ENCODE measurements around the gene PELI1.
"Not testable (repeated sequence)": the region's sequence is repeated elsewhere in the genome, so short reads cannot be mapped to it uniquely, and the experiment has no call there.

PELI1 gene

DNA sequence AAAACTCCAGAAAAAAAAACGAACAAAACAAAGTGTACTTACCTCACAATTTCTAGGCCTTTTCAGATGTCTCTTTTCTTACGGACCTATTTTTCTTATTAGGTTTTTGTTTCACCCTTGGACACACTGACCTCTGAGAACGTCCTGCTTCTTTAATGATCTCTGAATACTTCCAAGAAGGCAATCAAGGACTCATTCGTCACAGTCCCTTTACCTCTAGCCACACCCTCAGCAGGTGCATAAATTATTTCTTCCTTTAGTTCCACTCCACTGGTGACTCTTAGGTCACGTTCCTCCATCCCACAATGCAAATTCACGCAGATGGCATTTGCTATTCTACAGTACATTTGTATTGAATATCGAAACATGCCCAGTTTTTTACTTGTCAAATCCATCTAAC, 21.9 kb downstream of the PELI1 start:
- no peak for DNase-seq (ENCODE audit: low read depth)

DNA sequence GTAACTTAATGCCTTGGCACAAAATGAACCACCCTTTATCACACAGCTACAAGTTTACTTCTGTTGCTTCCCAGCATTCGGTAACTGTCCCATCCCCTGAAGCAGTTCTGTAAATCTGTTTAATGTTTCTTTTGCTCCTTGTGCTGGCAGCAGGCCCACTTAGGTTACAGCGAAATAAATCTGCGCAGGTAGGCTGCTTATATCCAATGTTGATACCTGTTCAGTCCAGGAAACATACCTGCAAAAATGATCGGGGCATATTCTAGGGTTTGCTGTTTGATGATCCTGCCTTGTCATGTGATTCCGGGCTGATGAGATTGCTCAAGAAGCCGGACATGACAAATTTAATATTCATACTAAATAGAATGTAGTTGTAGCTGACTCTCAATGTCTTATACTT, 23.3 kb downstream of the PELI1 start:
- DNase-seq (ENCODE audit: low read depth), result no peak

DNA sequence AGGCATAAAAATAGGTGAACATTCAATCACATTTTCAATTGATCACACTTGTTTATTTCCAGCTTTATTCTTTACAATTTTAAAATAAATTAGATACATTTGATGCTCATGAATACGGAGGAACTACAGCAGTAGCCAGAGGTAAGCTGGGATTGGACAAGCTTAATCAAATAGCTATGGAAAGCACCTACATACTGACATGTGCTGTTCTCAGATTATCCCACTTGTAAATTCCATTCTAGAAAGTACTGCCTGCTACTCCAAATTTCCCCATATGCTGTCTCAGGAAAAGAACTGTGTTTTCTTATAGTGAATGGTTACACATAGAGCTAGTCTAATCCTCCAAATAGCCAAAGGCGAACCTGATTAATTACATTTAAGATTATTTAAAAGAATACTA, 24.2 kb downstream of the PELI1 start:
- no peak for DNase-seq (ENCODE audit: low read depth)

DNA sequence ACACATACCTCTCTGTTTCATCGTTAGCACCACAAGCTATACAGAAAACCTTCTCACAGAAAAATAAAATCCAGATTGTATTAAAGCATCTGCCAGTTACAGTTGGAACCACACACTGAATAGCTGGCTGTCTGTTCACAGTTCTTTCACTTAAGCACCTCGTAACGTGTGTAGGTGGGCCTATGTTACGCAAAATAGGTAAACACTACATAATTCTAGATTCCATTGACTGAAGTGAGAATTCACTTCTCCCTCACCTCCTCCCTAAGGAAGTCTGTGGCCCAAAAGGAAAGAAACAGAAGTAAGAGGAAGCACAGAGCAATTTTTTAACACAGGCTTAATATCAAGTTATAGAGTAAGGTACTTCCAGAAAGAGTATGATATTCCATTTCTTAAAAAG, 24.9 kb downstream of the PELI1 start:
- DNase-seq (ENCODE audit: low read depth), result no peak

DNA sequence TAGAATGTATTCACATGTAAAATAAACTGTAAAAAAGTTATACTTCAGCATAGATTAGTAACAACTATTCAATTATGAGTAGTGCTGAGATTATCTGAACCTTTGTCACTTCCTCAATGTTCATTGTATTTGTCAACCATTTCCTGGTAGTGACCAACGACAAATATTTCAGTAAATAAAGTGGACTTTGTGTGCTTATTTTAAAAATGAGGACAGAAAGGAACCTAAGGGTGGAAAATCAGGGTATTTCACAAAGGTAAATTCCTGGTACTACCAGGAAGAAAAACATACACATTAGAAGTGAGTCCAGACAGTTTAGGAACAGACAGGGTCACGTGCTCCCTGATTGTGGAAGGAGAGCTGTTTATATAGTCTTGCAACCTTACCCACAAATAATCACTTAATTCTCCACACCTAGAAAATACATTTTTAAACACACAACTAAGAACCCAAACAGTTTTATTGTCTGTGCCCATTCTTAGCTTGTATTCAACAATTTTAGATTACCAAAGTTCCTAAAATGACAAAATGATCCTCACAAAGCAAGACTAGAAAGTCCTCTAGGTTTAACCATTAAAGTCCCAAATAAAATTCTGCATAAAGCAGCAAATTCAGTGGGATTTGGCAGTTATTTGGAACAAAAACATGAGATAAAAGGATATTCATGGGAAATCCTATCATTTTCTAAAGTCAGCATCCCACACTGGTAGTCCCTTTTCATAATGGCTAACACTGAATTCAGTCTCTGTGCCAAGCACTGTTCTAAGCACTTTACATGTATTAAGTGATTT, 28.2 kb downstream of the PELI1 start:
- DNase-seq (ENCODE audit: low read depth), result no peak

DNA sequence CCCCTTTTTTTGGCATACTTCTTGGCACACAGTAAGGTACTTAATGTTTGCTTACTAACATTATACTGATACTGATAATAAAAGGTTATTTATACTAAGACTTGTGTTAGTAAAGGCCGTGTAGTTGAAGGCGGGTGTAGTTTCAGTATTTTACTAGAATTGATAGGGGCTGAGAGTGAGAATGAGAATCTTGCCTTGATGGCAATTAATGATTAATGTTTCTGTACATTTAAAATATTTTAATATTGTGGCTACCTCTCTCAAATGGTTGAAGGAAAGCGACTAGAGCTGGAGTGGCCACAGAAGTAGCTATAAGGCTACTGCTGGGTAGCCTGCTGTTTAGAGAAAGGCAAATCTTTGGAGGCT, 29.3 kb downstream of the PELI1 start:
- no peak for DNase-seq (ENCODE audit: low read depth)

DNA sequence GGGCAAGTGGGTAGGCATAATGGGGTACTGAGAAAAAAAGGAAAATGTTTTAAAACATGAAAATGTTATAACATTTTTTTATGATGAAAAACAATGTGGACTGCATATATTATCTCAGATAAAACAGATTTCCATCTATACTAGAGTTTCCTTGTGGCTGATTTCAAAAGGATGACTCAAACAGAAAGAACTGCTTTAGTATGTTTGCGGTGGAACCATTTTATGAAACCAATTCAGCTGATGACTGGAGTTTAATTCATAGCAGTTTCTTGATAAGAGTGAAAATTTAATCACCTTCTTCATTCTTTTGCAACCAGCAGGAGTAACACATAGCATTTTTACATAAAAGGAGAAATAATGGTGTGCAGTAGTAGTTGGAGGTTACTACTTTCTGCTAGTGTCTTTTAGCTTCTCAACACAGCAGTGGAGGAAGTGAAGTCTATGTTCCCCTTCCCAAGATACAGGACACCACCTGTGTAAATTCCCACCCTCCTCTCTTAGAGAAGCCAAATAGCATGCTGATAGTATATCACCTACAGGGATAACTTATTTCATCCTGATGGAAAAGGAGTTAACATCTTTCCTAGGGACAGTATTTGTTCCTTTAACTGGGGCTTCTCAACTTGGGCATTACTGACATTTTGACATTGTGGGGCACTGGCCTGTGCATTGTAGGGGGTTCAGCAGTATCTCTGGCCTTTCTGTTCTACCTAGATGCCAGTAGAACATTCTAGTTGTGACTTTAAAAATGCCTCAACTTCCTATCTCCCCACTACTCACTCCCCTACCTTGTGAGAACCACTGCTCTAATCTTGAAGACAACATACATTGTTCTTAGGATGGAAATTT, 29.9 kb downstream of the PELI1 start:
- peak; percentile 23 for DNase-seq (ENCODE audit: low read depth)

DNA sequence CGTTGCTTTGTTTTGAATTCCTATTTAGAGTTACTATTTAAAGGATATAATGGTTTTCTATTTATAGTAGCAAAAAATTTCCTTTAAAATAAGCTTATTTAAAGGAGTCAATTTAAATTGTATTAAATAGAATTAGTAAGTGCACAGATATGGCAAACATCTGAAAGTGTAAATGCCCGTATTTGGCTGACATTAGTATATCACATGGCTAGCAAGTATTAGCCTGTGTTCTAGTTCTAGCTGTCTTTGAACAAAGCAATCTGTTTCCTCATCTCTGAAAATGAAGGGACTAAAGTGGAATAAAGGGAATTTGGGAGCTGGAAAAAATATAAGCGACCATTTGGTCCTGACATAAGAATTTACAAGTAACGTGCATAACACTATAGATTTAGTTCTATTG, 32.2 kb downstream of the PELI1 start:
- no peak for DNase-seq (ENCODE audit: low read depth)

DNA sequence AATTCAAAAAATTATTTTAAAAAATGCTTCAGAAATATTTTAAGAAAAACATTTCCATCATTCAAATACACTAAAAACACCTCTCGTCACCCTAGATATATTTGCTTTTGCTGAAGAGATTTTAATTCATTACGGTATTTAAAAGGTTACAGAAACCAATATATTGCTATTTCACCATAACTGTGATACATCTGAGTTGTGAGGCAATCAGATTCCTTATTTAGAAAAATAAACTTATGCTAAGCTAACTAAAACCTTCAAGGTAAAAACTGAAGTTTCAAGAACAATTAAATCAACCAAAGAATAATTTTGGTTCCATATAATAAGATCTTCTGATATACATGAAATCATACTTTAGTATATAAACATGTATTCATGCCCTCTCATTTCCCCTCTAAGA, 32.8 kb downstream of the PELI1 start:
- DNase-seq (ENCODE audit: low read depth), result no peak

DNA sequence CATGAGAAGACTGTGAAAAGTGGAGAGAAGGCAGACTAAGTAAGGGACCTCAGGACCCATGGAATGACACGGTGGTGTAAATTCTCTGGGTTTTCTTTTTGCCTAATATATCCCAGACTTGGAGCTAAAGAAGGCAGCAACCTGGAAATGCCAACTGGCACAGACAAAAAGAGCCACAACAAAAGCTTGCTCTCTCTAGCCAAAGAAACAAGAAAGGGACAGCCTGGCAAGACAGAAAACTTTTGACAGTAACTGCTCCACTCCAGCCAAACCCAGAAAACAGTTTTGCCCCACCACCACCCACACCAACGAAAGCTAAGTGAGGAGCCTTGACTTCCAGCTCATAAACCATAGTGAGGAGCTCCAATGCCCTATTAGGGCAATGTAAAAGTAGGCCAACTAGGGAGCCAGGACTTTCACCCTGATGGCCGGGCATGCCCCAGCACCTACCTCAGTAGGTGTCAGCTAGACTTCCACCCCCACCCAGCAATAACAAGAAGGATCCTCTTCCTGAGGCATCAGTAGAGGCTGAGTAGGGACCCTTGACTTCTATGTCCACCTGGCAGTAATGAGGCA, 35.5 kb downstream of the PELI1 start:
- no peak for DNase-seq (ENCODE audit: low read depth)

DNA sequence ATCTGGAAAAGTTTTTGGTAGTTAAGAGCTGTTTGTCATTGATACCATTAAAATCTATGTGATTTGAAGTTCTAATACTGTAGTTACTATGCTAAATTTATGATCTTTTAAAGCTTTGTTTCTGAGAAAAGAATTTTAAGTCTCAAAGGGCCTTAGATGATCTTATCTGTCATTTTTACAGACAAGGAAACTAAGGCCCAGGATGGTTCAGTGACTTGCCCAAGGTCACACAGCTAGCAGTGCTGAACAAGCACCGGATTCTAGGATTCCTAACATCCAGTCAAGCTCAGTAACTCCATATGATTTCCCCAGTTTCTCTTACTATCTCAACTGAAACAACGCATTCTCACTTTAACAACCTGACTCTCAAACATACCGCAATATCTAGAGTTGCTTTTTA, 37.7 kb downstream of the PELI1 start:
- no peak for DNase-seq (ENCODE audit: low read depth)

DNA sequence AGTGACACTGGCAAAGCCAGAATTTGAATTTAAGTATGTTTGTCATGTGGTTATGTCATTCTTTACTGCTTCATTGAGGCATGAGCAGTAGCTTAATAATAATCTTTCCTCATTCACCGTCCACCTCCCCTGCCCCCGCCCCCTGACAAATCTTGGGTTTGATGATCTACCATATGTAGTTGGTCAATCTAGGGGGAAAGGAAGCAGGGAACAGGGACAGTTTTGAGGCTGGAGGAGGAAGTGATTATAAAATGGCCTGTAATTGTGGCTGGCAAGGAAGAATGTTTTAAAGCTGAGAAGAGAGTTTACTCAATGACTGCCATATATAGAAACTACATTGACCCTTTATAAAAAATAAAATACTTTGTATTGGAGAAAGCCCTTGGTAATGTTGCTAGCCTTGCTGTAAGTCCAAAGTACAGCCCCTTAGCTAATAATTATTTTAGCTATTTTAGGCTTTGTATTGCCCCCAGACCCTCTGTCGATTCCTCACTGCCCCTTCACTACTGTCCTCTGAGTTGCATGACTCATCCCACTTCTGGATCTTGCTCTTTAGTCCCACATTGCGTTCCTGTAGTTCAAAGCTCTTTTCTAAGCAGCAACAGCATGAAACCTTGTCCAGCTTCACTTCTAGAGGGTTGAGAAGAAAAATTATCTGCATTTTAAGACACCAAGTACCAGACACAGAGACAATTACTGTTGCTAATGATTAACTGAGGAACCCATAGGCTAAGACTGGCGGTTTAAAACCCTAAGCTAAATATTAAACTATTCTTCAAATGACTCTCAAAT, 38.4 kb downstream of the PELI1 start:
- DNase-seq (ENCODE audit: low read depth), result no peak

DNA sequence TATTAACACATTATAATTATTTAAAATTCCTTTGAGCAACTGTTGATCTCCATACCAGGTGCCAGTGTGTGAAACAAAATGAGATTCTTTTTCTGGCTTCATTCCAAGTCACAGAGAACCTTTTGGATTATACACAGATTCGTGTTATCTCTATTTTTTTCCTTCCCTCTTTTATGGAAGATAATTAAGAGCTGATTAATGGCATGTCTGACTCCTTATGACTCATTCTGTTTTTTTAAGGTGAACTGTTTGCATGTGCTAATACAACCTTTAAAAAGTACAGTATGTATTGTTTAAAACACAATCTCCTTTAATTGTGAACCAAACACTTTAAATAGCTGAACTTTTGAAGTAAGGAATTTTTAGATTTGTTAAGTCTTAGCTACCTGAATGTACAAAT, 39.3 kb downstream of the PELI1 start:
- DNase-seq (ENCODE audit: low read depth), result no peak

DNA sequence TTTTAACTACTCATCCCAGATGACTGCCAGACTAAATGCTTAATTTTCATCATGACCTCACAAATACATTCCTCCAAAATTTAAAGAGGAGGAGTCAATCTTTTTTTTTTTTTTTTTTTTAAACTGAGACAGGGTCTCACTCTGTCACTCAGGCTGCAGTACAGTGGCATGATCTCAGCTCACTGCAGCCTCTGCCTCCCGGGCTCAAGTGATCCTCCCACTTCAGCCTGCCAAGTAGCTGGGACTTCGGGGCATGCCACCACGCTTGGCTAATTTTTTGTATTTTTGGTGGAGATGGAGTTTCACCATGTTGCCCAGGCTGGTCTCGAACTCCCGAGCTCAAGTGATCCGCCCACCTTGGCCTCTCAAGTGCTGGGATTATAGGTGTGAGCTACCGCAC, 41.5 kb downstream of the PELI1 start:
- not testable (repeated sequence) for DNase-seq (ENCODE audit: low read depth)

DNA sequence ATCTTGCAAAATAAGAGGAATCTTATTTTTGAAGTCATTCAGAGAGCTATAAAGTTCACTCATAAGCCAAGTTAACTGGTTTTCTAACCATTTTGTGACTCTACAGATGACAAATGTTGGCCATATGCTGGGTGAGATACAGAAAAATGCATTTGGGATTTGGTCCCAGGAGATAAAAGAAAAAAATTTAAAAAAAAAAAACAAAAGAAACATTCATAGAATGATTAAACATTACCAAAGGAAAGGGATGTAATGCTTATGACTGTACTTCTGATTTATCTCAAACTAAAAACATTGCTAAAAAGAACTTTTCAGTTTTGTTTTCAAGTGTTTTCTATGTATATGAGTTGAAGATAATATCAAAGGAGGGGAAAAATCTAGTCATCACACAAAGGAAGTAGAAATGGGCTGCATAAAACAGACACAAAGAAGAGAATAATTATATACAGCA, 43.1 kb downstream of the PELI1 start:
- DNase-seq (ENCODE audit: low read depth), result peak; percentile 8

DNA sequence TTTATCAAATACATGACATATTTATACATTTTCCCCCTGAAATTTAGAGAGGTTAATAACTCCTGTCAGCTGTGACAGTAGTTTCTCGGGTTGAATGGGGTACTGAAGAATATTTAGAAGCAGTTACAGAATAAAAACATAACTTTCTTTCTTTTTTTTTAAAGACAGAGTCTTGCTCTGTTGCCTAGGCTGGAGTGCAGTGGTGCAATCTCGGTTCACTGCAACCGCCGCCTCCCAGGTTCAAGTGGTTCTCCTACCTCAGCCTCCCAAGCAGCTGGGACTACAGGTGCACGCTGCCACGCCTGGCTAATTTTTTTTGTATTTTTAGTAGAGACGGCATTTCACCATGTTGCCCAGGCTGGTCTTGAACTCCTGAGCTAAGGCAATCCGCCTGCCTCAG, 43.6 kb downstream of the PELI1 start:
- not testable (repeated sequence) for DNase-seq (ENCODE audit: low read depth)

DNA sequence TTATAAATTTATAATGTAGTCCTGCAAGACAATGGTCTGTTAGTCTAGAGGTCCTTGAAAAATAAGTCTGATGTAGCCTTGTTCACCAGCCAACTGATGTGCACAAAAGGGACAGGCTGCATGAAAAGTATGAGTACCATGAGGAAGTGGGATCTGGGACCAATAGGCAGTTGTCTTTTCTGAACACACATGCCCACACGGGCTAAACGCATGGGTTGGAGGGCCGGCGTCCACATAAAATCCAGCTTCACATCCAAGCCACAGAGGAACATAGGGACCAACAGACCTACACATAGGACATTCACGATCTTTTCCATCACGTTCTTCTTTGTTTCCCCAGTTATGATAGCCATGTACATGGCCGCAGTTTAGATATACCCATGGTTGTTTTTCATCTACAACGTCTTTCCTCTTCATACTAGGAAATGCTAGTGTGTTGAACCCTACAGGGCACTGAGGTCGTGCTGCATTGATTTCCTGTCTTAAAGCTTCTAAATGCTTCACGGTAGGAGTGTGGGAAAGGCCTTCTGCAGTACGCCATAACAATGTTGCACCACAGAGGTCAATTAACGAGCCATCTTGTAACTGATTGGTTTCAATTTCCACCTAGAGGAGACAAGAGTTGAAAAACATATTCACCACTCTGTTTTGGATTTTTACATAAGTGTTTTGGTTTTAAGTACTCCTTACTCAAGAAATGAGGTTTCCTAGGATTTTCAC, 49.4 kb downstream of the PELI1 start:
- DNase-seq (ENCODE audit: low read depth), result no peak

DNA sequence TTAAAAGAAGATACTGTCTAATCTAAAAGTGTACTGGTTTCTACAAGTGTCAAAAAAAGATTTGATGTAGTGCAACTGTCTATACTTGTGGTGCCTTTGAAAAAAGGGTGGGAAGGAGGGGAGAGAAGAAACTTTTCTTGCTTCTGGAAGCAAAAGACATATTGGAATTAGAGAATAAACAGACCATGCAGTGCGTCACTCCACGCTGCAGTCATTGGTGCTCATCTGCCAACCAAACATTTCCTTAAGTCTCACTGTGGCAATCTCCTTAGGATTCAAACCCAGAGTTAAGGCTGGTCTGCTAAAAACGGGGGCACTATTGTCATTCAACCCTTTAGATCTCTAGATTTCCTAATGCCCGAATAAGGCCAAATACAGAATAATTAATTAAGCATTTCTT, 50.9 kb downstream of the PELI1 start:
- DNase-seq (ENCODE audit: low read depth), result no peak

DNA sequence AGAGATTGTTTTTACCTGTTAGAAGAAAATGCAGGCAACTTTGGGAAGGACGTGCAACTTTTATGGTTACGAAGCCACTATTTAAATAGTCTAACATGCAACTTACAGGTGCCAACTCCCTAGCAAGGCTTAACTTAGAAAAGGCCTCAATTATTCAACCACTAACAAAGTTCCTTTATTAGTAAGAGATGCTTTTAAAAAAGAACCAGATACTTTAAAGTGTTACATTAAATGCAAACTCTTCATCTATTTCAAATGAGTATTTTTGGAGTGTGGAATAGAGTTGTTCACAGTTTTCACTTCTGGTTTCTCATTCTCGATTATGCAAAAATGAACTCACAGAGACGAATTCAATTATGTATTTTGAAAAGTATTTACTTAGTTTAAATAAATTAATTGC, 51.7 kb downstream of the PELI1 start:
- DNase-seq (ENCODE audit: low read depth), result no peak

DNA sequence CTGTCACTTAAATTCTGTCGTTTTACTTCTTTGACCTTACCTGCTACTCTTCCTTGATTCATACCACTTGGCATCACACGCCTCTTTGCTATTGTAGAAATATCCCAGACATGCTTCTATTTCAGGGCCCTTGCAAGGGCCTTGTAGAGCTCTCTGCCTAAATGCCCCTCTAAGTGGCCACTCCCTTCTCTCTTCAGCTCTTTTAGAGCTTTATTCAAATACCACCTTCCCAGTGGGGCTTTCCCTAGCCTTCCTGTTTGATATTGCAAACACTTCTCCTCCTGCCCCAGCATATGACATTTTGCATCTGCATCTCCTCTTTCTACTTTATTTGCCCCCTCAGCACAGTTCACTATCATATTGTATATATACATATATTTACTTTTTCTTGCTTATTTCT, 54.0 kb downstream of the PELI1 start:
- DNase-seq (ENCODE audit: low read depth), result no peak

DNA sequence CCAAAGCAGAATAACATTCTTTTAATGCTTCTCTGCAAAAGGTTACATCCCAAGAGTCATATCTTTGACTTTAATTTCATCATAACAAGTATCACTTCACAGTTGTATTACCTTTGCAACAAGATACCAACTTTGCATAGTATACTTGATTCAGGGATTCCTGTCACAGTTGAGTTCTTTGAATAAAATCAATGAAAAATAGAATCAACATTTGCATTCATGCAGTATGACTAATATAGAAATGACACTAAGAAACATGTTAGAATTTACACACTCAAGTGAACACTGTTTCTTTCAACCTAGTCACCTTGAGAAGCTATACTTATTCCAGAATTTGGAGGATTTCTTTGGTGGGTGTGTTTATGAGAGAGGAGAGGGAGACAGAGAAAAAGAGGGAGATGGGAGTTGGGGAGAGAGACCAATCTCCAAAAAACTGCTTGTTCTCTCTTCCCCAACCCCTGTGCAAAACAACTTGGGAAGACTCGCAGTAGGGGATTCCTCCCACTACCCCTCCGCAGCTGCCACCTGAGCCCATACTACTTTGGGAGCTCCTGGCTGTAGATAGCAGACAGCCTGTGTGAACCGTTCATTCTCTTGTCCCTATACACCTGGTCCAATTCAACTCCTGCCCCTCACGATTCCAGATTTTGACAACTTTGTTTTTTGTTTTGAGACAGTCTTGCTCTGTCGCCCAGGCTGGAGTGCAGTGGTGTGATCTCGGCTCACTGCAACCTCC, 57.7 kb downstream of the PELI1 start:
- no peak for DNase-seq (ENCODE audit: low read depth)
